CMK (cell line): ENCODE data around the gene CELF2.

Source experiments
- DNase-seq: peaks from one replicate; pipeline ENCODE4 v3.0.0-alpha.2; 2010; ENCODE audit warnings: low read depth

Gene CELF2

DNA sequence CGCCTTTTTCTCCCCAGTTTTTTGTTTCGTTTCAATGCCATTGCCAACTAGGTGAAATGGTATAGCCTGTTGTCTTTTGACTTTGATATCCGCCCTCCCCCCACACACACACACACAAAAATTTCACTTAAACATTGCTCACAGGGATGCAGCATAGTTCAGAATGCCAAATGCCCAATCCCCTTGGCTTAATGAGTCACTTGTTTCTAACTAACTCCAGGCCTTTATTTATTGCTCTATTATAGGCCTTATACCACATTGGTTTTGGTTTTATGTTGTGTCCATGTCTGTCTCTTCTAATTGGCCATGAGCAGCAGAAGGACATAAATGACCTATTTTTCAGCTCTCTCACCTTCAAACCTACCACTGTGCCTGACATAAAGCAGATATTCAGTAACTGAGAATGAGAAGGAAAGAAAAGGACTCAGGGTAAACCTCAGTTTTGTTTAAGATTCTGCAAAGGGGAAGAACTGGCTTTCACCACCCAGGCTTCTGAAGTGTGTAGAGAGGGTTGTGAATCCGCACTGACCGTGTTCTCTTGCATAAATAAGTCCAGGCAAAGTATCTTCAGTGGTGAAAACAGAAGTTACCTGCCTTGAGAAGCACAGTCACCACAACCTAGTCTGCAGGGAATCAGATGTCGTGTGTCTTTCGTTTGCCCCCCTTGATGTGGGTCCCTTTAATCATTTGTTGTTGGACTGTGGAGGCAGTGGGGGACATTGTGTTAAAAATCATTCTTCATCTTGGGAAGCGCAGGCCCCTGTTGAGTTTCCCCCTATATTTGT is 139.8 kb downstream of the CELF2 start:
- no peak for DNase-seq

DNA sequence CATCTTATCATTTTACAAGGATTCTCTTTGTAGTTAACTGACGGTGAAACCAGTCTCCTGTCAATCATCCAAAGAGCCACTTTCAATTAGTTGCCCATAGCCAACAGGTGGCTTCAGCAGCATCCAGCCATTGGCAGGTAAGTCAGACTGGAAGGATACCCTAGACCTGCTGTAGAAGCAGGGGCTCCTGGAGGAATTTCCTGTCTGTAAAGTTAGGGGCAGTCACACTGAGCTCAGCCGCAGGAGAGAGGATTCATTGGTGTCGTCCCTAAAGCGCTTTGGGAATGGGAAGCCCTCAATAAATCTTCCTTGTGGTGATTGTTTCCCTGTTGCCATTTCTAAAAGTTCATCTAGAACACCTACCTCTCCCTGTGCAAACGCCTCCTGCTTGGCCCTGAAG is 140.4 kb downstream of the CELF2 start:
- no peak for DNase-seq

DNA sequence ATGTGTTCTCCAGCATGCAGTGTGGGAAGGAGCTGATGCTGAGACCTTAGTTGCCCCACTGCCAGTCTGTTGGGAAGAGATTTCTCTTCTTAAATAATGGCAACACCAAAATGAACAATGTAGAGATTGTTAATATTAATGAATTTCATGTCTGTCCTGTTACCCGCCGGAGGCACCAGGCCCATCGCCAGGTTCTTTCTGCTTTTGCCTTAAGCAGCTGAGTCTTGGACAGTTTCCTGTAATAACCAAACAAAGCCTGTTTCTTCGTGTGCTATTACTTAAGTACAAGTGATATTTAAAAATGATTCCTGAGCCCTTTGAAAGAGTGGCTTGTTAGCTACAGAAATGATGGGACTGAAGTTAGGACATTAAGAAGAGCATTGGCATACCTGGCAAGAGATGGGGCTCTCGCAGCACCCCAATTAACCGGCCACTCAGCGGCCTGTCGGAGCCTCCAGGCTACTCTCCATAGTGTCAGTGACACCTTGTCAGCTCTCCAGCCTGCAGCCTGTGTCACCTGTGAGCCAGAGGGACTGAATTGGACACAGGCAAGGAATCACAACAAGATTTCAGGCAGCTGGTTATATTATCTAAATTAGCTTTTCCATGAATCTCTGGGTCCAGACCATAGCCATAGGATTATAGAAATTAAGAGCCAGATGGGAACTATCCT is 142.0 kb downstream of the CELF2 start:
- DNase-seq, result no peak

DNA sequence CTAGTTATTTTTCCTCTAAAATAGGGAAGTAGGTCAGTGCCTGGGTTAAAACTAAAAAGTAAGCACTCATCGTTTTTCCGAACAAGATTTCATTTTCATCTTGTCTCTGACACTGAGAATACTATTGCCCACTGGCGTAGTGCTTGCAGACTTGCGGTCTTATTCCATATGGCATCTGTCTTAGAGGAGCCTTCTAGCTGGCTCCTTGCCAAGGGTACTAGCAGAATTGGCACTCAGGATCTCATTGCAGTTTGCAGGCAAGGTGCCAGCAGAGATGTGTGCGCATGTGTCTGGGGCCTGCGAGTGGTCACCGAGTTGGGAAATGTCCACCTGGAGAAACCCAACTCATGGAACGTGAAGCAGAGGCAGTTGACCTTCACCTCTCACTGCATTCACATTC is 143.4 kb downstream of the CELF2 start:
- DNase-seq, result no peak

DNA sequence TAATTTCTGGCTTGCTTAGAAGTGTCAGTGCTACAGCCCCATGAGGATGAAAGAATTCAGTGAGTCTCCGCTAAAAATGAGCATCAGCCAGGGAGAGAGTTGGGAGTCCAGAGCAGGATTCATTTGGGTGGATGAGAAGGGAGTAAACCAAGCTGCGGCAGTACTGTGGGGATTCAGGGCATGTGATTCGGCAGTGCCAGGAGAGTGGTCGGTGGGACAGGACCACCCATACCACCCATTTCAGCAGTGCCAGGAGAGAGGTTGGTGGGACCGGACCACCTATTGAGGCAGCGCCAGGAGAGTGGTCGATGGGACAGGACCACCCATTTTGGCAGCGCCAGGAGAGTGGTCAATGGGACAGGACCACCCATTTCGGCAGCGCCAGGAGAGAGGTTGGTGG is 144.2 kb downstream of the CELF2 start:
- DNase-seq, result no peak

DNA sequence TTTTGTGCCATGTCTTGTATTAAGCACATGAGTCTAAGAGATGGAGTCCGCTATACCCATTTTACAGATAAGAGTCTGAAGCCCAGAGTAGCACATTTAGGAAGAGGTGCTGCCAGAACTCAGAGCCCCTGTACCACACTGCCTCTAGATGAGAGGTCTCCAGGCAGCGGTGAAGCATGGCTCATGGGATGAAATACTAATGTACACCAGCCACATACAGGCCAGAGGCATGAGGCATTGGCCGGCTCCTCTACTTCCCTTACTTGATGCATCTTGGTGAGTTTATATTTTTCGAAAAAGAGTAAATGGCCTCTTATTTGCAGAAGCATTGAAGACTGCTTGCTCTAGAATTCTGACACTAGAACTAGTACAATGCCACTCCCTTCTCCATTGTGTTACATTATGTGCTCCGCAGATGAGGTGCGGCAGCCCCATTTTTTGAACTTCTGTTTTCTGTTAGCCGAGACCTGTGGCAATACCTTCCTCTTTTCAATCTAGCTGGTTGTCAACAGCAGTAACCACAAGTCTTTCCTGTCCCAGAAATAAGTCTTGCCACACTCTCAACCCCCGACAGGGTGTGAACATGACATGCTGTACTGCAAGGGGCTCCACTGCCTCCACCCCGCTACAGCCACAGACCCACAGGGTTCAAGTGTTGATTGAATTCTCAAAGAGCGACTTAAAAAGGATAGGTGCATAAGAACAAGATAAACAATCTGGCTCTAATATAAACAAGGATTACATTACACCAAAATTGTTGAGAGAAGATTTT is 145.3 kb downstream of the CELF2 start:
- DNase-seq, result no peak

DNA sequence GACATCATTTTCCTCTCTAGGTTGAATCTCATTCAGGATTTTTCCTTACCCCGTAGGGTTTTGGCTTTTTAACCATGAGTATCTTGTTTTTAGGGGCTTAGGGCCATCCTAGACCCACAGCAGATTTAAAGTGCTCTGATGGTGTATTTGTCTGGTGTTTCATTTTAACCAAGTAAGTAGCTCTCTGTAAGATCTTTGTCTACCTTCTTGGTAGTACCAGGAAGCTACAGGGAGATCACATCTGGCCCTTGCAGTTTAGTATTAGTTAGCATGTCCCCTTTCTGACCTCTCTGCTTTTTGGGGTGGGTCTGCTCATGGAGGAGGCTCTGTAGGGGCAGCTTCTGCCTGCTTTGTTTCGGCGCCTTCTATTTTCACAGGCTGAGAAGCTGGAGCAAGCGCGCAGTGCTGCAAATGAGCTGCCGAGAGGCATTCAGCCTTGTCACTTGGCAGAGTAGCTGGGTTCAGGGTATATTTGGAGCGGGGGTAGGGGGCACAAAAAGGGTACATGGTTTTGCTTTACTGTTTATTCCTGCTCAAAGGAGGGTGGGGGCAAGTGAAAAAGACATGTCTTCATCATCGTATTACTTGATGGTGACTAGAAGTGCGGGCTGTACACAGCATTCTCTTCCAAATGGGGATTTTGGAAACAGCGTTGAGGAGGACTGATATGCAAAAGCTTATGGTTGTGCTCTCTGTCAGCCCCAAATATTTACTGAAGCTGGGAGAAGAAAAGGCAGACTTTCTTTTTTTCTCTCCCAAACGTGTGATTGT is 146.3 kb downstream of the CELF2 start:
- DNase-seq, result no peak

DNA sequence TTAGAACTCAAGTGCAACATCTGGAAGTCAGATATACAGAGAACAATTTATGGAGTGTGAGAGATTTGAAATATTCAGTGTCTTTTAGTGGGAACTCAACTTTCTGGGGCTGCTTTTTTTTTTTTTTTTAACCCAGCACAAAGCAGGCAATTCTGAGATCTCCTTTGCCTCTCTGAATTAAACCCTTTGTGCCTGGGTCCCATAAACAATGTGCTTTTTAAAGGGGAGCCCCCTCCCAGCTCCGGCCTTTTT is 146.8 kb downstream of the CELF2 start:
- DNase-seq, result no peak

DNA sequence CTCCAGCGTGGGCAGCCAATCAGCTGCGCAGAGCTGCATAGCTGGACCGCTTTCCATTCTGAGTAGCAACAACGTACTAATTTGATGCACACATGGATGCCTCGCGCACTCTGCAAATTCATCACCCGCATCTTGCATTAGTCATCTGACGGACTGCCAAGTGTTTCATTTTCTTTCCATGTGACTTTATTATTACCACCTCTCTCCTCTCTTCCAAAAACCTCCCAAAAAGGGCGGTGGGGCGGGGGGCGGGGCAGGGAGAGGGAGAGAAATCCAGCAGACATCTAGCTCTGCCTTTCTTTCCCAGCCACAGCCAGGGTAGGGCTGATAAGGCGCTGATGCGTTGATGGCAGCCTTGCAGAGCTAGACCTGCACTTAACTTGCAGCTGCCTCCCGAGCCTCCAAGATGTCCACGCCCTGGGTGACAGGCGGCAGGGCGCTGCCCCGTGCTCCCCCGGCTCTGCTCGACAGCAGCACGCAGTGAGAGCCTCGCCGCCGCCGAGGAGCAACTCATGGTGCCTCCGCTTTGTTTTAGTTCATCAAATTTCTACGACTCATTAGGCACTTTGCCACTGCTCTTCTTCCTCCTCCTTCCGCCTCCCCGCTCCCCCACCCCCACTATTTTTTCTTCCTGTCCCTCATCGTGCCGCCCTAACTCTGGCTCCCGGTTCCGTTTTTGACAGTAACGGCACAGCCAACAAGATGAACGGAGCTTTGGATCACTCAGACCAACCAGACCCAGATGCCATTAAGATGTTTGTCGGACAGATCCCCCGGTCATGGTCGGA is 147.3 kb downstream of the CELF2 start:
- DNase-seq, result no peak

DNA sequence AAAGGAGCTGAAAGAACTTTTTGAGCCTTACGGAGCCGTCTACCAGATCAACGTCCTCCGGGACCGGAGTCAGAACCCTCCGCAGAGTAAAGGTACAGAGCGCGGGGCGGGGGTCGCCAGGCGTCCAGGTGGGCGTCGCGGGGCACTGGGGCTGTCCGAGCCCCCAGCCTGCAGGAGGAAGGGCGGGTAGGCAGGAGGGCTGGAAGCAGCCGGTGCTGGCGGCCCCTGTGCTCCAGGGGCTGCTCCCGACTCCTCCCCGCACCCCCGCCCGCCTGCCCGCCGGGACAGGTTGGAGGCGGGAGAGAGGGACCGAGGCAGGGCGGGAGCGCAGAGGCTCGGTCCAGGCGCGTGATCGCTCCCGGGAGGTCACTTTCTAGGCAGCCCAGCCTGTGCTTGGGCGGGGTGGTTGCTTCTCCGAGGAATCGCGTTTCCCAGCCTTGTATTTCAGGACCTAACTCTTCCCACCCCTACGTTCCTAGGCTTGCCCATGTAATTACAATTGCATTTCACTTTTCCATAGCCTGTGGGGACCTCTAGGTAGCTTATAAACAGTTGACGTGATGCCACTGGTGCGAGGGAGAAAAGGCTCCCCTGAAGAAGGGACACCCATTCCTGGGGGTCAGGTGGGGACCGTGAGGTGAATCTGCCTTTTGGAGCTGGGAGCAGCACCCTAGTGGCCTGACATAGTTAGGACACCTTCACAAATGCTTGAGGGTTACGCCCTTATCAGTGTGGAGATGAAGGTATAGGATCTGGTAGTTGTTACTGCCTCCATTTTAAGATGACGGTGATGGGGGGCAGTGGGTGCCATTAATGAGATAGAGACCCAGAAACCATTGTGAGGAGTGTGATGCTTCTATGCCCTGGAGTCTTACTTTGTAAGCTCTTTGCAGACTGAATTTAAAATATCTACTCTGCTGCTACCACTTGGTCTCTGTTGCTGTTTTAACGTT is 148.2 kb downstream of the CELF2 start:
- DNase-seq, result no peak

DNA sequence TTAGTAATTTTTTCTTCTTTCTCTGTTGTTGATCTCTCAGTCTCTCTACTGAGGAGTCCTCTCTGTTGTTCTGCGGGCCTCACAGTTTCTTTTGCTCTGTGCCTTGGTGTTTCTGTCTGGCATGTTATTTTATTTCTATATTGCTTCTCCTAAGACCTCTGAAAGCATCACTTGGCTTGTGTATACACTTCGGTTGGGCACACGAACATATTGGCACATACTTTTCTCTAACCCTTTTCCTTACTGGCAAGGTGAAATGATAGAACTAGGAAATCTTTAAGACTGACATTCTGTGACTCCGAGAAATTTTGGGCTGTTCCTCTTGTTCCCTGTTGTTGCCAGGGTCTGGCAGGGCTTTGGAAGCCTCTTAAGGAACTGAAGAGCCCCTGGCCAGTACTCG is 148.9 kb downstream of the CELF2 start:
- DNase-seq, result no peak

DNA sequence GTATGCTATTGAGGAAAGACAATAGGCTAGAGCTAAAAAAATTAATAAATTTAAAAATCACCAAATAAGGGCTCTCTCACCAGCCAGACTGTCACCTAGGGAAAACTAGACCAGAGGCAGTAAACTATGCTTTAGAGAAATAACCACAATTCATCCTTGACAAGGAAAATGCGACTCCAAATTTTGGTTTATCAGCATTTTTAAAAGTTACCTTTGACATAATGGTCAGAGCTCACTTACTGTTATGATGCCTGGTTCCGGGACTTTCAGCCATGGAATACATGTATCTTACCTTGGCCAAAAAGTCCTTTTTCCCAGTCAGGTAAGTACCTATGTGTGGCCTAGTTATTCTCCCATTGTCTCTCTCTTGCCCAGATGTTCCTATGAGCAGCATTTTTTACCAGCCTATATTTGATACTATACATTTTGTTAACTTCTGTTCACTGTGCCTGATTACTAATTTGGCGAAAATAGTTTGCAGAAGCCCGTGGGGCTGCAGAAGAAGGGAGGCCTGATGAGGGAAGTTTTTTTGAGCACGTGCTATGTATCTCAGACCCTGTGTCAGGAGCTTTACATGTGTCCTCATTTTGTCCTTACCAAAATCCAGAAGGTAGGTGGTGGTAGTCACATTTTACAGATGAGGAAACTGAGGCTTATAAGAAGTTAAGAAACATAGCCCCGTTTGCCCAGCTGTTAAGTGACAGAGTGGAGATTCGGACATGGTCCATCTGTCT is 149.7 kb downstream of the CELF2 start:
- no peak for DNase-seq

DNA sequence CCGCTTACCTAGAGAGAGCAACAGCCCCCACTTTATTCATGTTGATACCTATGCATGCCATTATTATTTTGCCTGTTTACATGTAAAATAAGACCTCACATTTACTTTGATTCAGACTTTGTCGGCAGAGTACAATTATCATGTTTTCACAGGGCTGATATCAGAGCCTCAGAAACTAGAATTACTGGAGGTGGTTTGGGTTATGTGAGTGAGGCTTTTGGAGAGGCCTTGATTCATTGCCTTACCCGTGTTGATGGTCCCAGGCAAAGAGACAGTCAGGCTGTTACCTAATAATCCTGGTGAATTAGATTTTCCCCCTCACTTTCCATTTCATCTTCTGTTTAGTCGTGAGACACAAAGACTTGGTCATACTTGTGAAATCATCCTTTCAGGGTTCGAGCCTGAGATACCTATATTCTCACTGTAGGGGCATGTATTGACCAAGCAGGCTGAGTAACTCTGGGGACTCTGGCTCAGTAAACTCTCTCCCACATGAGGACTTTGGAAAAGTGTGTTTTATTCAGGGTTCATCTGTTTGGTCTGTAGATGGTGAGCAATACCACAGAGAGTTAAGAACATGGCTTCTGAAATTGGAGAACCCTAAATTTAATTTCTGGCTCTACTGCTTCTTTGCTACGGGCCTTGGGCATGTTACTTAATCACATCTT is 150.9 kb downstream of the CELF2 start:
- DNase-seq, result no peak

DNA sequence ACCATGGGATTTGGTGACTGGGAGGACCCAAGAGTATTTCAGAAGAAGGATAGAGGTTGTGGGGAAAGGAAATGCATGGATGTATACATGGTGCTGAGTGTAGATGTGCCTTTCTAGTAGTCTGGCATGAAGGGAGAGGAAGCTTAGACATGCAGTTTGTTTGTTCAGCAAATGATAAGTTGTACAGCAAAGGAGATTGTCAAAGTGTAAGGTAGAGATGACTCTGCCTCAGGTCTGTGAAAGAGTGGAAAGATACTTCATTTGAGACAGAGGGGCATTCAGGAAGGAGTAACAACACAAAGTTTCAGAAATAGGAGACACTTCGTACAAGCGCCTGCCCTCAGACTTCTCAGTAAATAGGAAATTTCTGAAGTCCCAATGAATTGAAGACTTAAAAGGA is 152.3 kb downstream of the CELF2 start:
- DNase-seq, result no peak

DNA sequence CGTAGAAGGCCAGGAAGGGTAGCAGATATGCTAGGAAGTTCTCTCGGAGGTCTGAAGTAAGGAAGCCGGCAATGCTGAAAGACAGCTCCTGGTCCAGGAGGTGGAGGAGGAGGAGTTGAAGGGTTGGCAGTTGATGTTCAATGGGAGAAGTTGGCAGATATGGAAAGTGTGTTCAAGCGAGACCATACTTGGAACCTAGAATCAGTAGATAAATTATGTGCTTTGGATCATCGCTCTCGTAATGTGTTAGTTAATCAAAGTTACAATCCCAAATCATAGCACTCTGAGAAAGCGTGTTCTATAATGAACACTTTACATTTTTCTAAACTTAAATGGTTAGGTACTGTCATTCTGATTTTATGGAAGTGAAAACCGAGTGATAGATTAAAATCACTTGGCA is 152.9 kb downstream of the CELF2 start:
- no peak for DNase-seq

DNA sequence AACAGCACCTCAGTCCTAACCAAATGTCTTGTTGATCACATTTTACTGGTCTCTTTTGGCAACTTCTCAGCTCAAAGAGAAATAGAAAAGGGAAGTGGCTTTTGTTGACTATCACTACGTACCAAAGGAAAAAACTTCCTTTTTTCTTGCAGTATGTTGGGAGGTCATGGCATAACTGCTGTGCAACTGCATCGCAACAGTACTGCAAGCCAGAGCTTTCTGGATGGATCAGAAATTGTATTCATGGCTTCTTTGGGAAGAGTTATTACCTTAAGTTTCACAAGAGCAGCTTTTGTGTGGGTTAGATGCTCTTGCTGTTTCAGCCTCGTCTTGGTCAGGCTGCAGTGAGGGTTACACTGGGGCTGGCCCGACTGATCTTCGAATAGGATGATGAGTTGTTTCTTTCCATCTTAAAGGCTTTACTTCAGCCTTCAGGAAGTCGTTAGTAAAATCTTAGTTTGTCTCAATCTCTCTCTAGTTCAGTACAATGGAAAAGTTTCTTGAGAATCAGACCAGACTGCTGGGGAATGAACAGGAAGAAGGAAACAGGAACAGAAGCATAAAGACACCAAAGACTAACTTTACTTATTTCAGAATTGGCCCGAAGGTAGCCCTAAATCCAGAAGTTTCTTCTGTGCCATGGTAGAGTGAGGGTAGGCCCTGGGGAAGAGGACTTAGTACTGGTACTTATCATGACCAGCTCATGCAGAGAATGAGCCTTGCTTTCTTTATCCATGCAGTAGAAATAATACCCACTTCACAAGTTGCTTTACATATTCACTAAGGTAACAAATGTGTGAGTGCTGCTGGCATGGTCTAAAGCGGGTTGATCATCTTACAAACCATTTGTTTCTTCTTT is 153.6 kb downstream of the CELF2 start:
- DNase-seq, result no peak

DNA sequence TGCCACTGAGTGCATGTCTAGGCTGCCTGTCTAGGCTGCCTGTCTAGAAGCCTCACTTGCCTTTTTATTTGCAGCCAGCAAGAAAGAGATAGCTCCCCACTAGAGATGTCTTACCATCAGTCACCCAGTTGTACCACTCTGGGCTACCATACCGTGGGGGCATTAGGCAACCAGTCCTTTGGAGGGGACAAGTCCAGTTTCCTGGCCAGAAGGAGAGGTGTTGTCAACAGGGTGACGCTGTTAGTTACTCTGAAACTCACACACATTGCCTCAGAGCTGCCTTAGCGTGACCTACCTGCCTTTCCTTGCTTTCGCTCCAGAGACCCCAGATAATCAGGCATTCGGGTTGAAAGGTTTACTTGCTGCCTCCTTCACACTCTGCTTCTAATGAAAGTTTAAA is 155.4 kb downstream of the CELF2 start:
- no peak for DNase-seq

DNA sequence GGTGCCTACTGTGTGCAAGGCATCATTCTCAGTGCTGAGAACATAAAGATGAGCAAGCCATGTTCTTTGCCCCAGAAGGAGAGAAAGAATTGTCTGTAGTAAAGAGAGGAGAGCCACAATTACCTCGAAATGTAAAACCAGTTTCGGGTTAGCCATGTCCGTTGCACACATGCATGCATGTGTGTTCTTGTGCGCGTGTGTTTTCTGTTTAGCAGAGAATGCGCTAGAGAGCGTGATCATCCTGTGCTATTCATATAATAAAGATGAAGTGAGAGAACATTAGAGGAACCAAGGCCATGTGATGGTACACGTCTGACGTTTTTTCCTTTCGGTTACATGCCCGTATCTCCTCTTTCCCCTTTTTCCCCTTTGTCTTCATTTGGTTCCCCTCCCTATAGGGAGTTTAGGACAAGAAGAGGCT is 158.2 kb downstream of the CELF2 start:
- DNase-seq, result no peak
